ENCODE measurements around the gene ATIC.

DNA sequence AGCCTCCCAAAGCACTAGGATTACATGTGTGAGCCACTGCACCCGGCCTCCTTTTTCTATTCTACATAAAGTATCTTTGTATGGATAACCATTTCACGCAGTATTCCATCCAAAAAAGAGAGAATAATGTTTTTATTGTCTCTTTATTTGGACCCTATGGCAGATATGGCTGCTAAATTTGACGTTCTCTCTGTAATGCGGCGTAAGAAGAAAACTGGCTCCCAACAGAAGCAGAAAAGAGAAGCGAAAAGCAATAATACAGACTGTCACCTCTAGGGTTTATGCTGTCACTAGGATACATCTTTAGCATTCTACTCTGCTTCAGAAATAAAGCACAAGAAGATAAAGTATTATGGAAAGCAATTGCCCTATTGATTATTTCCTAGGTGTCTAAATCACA, 68.1 kb downstream of the ATIC start:
- TF ChIP-seq, protein P1, sequence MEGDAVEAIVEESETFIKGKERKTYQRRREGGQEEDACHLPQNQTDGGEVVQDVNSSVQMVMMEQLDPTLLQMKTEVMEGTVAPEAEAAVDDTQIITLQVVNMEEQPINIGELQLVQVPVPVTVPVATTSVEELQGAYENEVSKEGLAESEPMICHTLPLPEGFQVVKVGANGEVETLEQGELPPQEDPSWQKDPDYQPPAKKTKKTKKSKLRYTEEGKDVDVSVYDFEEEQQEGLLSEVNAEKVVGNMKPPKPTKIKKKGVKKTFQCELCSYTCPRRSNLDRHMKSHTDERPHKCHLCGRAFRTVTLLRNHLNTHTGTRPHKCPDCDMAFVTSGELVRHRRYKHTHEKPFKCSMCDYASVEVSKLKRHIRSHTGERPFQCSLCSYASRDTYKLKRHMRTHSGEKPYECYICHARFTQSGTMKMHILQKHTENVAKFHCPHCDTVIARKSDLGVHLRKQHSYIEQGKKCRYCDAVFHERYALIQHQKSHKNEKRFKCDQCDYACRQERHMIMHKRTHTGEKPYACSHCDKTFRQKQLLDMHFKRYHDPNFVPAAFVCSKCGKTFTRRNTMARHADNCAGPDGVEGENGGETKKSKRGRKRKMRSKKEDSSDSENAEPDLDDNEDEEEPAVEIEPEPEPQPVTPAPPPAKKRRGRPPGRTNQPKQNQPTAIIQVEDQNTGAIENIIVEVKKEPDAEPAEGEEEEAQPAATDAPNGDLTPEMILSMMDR (IDR thresholded peaks at IDR 0.05 in 2 of 3, conservative IDR thresholded peaks at IDR 0.05 in 1 of 3; ENCODE audit: borderline replicate concordance in 1 of 3, insufficient read depth in 1 of 3, low read depth in 2 of 3, low read length in 2 of 3), result no peak
- TF ChIP-seq POLR2A (IDR thresholded peaks at IDR 0.05; ENCODE audit: borderline replicate concordance, extremely low read depth, insufficient read depth, insufficient read length) (no peak), CBX3 (IDR thresholded peaks at IDR 0.05; ENCODE audit: low read depth) (no peak), ZNF274 (IDR thresholded peaks at IDR 0.05; ENCODE audit: low read depth, low read length) (no peak), FOSL1 (IDR thresholded peaks at IDR 0.05; ENCODE audit: low read depth) (no peak), EZH2phosphoT487 (IDR thresholded peaks at IDR 0.05; ENCODE audit: borderline replicate concordance) (no peak), EZH2 (IDR thresholded peaks at IDR 0.05) (no peak), SP1 (IDR thresholded peaks at IDR 0.05; ENCODE audit: low read depth) (no peak), SRF (IDR thresholded peaks at IDR 0.05; ENCODE audit: low read depth) (no peak), POLR2AphosphoS5 (IDR thresholded peaks at IDR 0.05; ENCODE audit: low read depth, low read length) (no peak), SIN3A (IDR thresholded peaks at IDR 0.05; ENCODE audit: low read depth) (no peak)
- TF ChIP-seq, protein P2, sequence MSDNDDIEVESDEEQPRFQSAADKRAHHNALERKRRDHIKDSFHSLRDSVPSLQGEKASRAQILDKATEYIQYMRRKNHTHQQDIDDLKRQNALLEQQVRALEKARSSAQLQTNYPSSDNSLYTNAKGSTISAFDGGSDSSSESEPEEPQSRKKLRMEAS (IDR thresholded peaks at IDR 0.05), result no peak

Measured in HCT116 (cell line).